Sciatic nerve (tissue), 2 donors: ENCODE results near the gene SYS1. TPM values are rescaled to one million over a fixed set of nuclear protein-coding genes. Genes with fewer than 3 reads are reported as not detected.

Source experiments
- ATAC-seq: fragments of 200-7000 bp; cut with Tn5 transposase; one replicate; pipeline ENCODE4 v1.9.1; 2020; ENCODE audit warnings: mild to moderate bottlenecking, moderate library complexity
- DNase-seq: peaks from one replicate; pipeline ENCODE4 v3.0.0-alpha.2; 2020; ENCODE audit warnings: low spot score
- intact Hi-C: fragments of 100-400 bp; cut with DNase I; formaldehyde crosslinking; loops from one replicate; pipeline ENCODE4 v1.14.2; 2022
- total RNA-seq: library from RNA; stranded (reverse); fragmentation: NEBNext Ultra II Directional; extraction: Animal tissue kit (Norgen Biotek cat#: 25700); gene quantifications from one replicate; pipeline ENCODE4 v1.2.1, GENCODE V29; 2021
- donor health status: DM: no; HTN: no; CAD: no.
- donor health status: DM: no; HTN: no; CAD: no.

The SYS1 gene
- total RNA-seq, 1 donor from 2014 or later = 24.0 TPM

GRCh38 chr20:45372646-45373352, 9.8 kb downstream of the SYS1 start:
- DNase-seq (no peak), ATAC-seq (peak; percentile 67)
- intact Hi-C loops = no loop called here

DNA sequence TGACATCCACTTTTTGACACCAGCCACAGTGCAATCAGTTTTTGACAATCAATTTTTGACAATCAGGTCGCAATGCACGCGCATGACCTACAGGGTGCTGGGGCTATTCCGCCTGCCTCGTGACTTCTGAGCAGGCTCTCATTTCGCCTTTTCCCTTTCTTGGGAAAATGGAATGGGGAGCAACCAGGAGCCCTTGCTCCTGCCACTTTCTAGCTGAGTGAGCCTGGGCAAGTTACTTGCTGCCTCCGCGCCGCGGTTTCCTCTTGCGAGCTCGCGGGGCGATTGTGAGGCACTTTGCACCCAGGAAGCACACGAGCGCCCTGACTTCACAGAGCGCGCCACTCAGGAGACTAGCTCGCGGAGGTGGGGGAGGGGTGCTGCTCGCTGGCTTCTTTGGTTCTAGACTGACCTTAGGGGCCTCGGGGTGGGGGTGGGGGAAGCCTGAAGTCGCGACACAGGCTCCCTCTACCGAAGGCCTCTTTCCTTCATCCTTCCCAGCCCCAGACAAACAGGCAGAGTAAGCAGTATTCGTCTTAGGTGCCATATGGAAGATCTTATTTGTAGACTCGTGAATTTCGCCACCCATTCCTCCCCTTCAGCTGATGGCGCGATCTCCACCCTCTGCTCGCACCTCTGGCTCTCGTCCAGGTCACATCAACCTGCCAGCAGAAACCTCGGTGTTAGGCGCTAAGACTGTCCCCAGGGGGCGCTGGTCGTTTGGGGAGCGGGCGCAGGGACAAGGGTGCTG, 10.6 kb downstream of the SYS1 start:
- DNase-seq = peak; percentile 93
- ATAC-seq = peak; percentile 87
- intact Hi-C loops = no loop called here

- ATAC-seq (no peak), DNase-seq (no peak)
- intact Hi-C loops = no loop called here
Measured at GRCh38 chr20:45374101-45374467, 11.1 kb downstream of the SYS1 start.

GRCh38 chr20:45374966-45375365, 12.0 kb downstream of the SYS1 start:
- intact Hi-C loops = no loop called here
- DNase-seq (no peak), ATAC-seq (no peak)

DNA sequence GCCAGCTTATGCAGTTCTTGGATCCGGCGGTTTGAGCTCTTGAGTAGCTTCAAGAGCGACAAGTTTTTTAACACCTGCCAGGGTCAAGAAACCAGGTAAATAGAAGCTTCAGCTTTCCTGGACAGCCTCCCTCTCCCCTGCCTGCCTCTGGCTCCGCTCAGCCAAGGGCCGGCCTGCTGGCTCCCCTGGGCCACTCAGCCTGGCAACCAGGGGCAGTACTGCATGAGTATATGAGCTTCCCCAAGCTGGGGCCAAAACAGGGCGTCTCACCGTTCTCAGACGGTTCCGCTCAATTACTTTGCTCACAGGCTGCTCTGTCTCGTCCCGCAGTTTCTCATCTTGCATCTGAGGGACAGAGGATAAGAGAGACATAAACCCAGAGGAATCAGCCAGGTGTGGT, 14.3 kb downstream of the SYS1 start:
- intact Hi-C loops = no loop called here
- no peak for DNase-seq
- ATAC-seq = no peak

GRCh38 chr20:45378191-45378590, 15.2 kb downstream of the SYS1 start, which contains the start of gene TP53TG5:
TP53TG5 (minus strand) TSS chr20:45378325; CDS start chr20:45378236, 89 bp downstream.
- DNase-seq (no peak), ATAC-seq (no peak)
- intact Hi-C loops = no loop called here

GRCh38 chr20:45387274-45387673, 24.3 kb downstream of the SYS1 start:
- DNase-seq (no peak), ATAC-seq (no peak)
- intact Hi-C loops = no loop called here

DNA sequence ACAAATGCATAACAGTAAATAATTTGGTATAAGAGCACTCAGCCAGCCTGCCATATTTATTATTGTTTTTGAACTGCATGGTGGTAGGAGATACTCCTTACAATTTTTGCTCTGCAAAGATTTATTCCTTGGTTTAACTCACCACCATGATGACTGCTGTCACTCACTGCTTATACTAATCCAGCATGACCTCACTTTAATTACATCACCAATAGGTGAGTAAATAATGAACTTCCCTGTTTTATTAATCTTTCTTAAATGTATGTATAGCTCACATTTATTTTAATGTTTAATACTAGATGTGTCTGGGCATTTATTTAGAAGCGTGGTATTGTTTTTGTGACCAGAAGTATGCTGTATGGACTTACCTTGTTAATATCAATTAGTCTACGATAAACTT, 28.0 kb downstream of the SYS1 start:
- intact Hi-C loops = no loop called here
- no peak for ATAC-seq
- DNase-seq = no peak

GRCh38 chr20:45391559-45391958, 28.6 kb downstream of the SYS1 start:
- DNase-seq = no peak
- ATAC-seq = no peak
- intact Hi-C loops = no loop called here

DNA sequence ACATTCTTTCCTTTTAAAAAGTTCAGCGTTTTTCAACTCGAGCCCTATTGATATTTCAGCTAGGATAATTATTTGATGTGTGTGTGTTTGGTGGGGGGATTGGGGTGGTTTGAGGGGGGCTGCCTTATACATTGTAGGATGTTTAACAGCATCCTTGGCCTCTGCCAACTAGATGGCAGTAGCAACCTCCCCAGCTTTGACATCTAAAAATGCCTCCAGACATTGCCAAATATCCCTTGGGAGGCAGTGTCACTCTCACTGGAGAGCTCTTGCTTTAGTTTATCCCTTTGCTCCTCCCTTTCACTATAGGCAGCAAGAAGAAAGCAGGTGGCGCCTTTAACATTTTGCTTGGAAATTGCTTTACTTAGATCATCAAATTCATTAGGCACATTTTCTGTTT, 29.8 kb downstream of the SYS1 start:
- DNase-seq = no peak
- no peak for ATAC-seq
- intact Hi-C loops = no loop called here

DNA sequence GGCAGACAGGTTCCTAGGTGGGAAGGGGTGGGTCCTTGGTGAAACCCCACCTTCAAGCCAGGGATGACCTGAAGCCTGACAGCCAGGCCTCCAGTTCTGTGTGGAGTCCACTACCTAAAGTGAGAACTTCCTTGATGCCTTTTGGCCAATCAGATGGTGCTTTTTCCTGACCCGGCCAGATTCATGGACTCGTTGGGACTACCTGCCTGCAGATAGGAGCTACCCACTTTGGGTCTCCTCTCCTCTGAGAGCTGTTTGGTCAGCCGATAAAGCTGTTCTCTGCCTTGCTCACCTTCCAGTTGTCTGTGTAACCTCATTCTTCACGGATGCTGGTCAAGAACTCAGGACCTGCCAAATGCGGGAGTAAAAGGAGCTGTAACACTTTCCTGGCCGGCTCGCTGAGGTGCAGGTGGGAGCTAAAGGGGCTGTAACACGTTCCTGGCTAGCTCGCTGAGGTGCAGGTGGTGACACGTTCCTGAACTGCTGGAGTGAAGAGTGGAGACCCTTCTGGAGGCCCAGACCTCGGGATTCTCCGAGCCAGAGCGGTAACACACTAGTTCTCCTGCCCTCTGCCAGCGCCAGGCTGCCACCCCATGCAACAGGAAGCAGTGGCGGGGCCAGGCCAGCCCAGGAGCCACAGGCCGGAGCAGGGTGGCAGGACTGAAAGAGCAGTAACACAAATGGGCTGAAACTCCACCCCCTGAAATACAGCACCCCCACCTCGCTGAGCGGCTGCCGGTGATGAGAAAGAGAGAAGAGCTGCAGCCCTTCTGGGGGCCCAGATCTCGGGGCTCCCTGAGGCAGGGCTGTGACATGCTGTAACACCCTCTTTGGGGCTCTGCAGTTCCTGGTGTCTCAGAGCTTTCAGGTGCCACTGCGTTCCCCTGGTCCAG, 31.5 kb downstream of the SYS1 start:
- intact Hi-C loops = no loop called here
- no peak for DNase-seq
- ATAC-seq = no peak

DNA sequence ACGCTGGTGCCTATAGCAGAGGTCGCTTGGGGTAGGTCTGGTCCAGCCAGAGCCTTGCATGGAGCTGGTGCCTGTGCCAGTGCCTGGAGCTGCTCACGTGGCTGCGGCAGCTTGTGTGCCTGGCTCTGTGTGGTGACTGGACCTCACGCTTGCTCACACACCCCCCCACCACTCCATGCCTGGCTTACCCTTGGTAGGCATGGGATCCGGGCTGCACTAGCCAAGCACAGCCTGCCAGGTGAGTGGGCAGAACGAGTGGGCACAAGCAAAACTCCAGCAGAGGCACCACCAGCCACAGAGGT, 32.1 kb downstream of the SYS1 start:
- intact Hi-C loops = no loop called here
- no peak for DNase-seq
- ATAC-seq = no peak

- ATAC-seq (no peak), DNase-seq (no peak)
- intact Hi-C loops = no loop called here
Measured at GRCh38 chr20:45399018-45399417, 36.1 kb downstream of the SYS1 start.

GRCh38 chr20:45400346-45401031, 37.5 kb downstream of the SYS1 start:
- DNase-seq (no peak), ATAC-seq (no peak)
- intact Hi-C loops = no loop called here

DNA sequence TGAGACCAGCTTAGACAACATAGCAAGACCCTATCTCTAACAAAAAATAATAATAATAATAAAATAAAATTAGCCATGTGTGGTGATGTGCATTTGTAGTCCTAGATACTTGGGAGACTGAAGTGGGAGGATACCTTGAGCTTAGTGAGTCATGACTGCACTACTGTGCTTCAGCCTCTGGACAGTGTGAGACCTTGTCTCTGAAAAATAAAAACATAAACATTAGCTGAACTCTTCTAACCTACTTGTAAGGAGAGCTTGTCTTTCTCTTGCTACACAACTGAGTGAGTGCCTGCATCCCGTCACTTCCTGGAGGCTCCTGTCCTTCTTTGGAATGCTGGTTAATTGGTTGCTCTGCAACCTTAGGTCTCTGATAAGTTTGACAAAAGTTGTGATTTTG, 40.0 kb downstream of the SYS1 start:
- intact Hi-C loops = no loop called here
- no peak for DNase-seq
- ATAC-seq = no peak

GRCh38 chr20:45404438-45404837, 41.5 kb downstream of the SYS1 start:
- intact Hi-C loops = no loop called here
- ATAC-seq (no peak), DNase-seq (no peak)

- intact Hi-C loops = no loop called here
- peak; percentile 48 for ATAC-seq
- no peak for DNase-seq
Measured at GRCh38 chr20:45405571-45406259, 42.8 kb downstream of the SYS1 start.

- peak; percentile 87 for DNase-seq
- intact Hi-C loops = no loop called here
- ATAC-seq = peak; percentile 73
Measured at GRCh38 chr20:45406260-45407066, 43.5 kb downstream of the SYS1 start.
